Muscle of back (tissue), 13 donors: ENCODE results near the gene EHBP1. TPM values are rescaled to one million over a fixed set of nuclear protein-coding genes. Genes with fewer than 3 reads are reported as not detected.
A peak's percentile ranks its signal among the peaks of the same experiment; 100 is the strongest.

Source experiments
- DNase-seq, 3 donors: peaks; one replicate each; pipeline versions ENCODE4 v3.0.0 to v3.0.0-alpha.2; 2013
- long read RNA-seq, 9 donors: transcript quantifications; one replicate each; lab custom pipeline, GENCODE V29; 2026
- polyA plus RNA-seq, 10 donors: library from polyadenylated mRNA; unstranded; fragments of 120-200 nt; gene quantifications; one replicate each; pipeline ENCODE4 v1.2.1, GENCODE V29; 2013; ENCODE audit not compliant: insufficient read length in 10 of 10

Gene EHBP1
- 10 to 100 TPM; 24.7 to 41.5 (median 29.7) TPM for polyA plus RNA-seq
- long read RNA-seq, donor 1, partial matches to known transcripts = 0 of 1 reads
- long read RNA-seq, donor 1, other reads (novel, unspliced or antisense) = 0 of 1 reads
- long read RNA-seq, donor 2, partial matches to known transcripts = 0 of 2 reads
- long read RNA-seq, donor 2, other reads (novel, unspliced or antisense) = 0 of 2 reads
- long read RNA-seq, donor 3 = 0 reads
- long read RNA-seq, donor 4, full-length matches to known transcripts = 1 of 1 reads
- long read RNA-seq, donor 4, partial matches to known transcripts = 0 of 1 reads
- long read RNA-seq, donor 4, other reads (novel, unspliced or antisense) = 0 of 1 reads
- long read RNA-seq, donor 5, partial matches to known transcripts = 0 of 1 reads
- long read RNA-seq, donor 5, other reads (novel, unspliced or antisense) = 0 of 1 reads
- long read RNA-seq, donor 6, full-length matches to known transcripts = 2 of 8 reads
- long read RNA-seq, donor 6, partial matches to known transcripts = 6 of 8 reads
- long read RNA-seq, donor 6, other reads (novel, unspliced or antisense) = 0 of 8 reads
- long read RNA-seq, donor 7, full-length matches to known transcripts = 3 of 3 reads
- long read RNA-seq, donor 7, partial matches to known transcripts = 0 of 3 reads
- long read RNA-seq, donor 7, other reads (novel, unspliced or antisense) = 0 of 3 reads
- long read RNA-seq, donor 8, partial matches to known transcripts = 6 of 6 reads
- long read RNA-seq, donor 8, other reads (novel, unspliced or antisense) = 0 of 6 reads
- long read RNA-seq, donor 9, partial matches to known transcripts = 0 of 1 reads
- long read RNA-seq, donor 9, other reads (novel, unspliced or antisense) = 0 of 1 reads

GRCh38 chr2:62705007-62705829 lies at the start of gene EHBP1:
TSS of gene EHBP1 (plus strand) at chr2:62705713. CDS start at chr2:62707192, 1,479 bp downstream.
- DNase-seq = peak; percentile 98 to 100 (median 100)

GRCh38 chr2:62657783-62658182 lies 47.7 kb upstream of the EHBP1 start:
- DNase-seq = no peak

- DNase-seq = no peak
Observed at GRCh38 chr2:62658891-62659290, 46.6 kb upstream of the EHBP1 start.

- DNase-seq = peak in 1 of 3 donors; percentile 41
Observed at GRCh38 chr2:62660087-62660486, 45.4 kb upstream of the EHBP1 start.

GRCh38 chr2:62660582-62661262 lies 44.8 kb upstream of the EHBP1 start:
- peak in 2 of 3 donors; percentile 34 to 93 for DNase-seq

GRCh38 chr2:62661263-62661635 lies 44.3 kb upstream of the EHBP1 start:
- DNase-seq = no peak

GRCh38 chr2:62662131-62662530 lies 43.4 kb upstream of the EHBP1 start:
- no peak for DNase-seq

GRCh38 chr2:62662554-62662953 lies 43.0 kb upstream of the EHBP1 start:
- DNase-seq = peak in 1 of 3 donors; percentile 41

GRCh38 chr2:62663411-62663810 lies 42.1 kb upstream of the EHBP1 start:
- peak; percentile 70 to 93 (median 89) for DNase-seq

GRCh38 chr2:62663920-62664795 lies 41.4 kb upstream of the EHBP1 start:
- DNase-seq = peak in 2 of 3 donors; percentile 59 to 61

GRCh38 chr2:62665446-62665845 lies 40.1 kb upstream of the EHBP1 start:
- DNase-seq = no peak

GRCh38 chr2:62669180-62669579 lies 36.3 kb upstream of the EHBP1 start:
- DNase-seq = no peak

GRCh38 chr2:62672601-62673000 lies 32.9 kb upstream of the EHBP1 start:
- peak in 2 of 3 donors; percentile 43 to 77 for DNase-seq

- DNase-seq = no peak
Observed at GRCh38 chr2:62675062-62675461, 30.5 kb upstream of the EHBP1 start.

- DNase-seq = no peak
Observed at GRCh38 chr2:62685256-62685655, 20.3 kb upstream of the EHBP1 start.

GRCh38 chr2:62686012-62686685 lies 19.4 kb upstream of the EHBP1 start:
- no peak for DNase-seq

- peak in 1 of 3 donors; percentile 23 for DNase-seq
Observed at GRCh38 chr2:62687636-62688035, 17.9 kb upstream of the EHBP1 start.

GRCh38 chr2:62688771-62689170 lies 16.7 kb upstream of the EHBP1 start:
- peak in 1 of 3 donors; percentile 22 for DNase-seq

- no peak for DNase-seq
Observed at GRCh38 chr2:62691186-62691585, 14.3 kb upstream of the EHBP1 start.
